Natural killer cell (primary cell): Measurements from ENCODE around the gene GTF2H4. TPM values are rescaled to one million over a fixed set of nuclear protein-coding genes. Genes with fewer than 3 reads are reported as not detected.

Source experiments
- ATAC-seq, 3 donors: fragments of 150-1000 bp in 2 of 3; fragments of 200-7000 bp in 1 of 3; cut with Tn5 transposase; 1 replicate in 1 of 3; 2 replicates in 2 of 3; pipeline ENCODE4 v1.10.0; 2021; ENCODE audit warnings: mild to moderate bottlenecking in 2 of 3, moderate library complexity in 2 of 3
- DNase-seq, 2 donors: peaks; one replicate each; pipeline versions ENCODE4 v3.0.0 to v3.0.0-alpha.2; 2013 to 2021; ENCODE audit warnings: mixed read lengths in 1 of 2
- H3K27ac ChIP-seq: one replicate; pipeline ENCODE4 v1.5.1; 2013; ENCODE audit warnings: mild to moderate bottlenecking, low read length
- H3K27me3 ChIP-seq: one replicate; pipeline ENCODE4 v1.6.1; 2013; ENCODE audit warnings: low read length; ENCODE audit not compliant: control insufficient read depth, insufficient read depth
- H3K36me3 ChIP-seq: one replicate; pipeline ENCODE4 v1.6.1; 2013; ENCODE audit warnings: low read length; ENCODE audit not compliant: control insufficient read depth, insufficient read depth
- H3K4me1 ChIP-seq: one replicate; pipeline ENCODE4 v1.6.1; 2013; ENCODE audit warnings: low read length; ENCODE audit not compliant: control insufficient read depth, insufficient read depth
- H3K4me3 ChIP-seq: one replicate; pipeline ENCODE4 v1.5.1; 2013; ENCODE audit warnings: low read length
- H3K9me3 ChIP-seq: one replicate; pipeline ENCODE4 v1.6.1; 2013; ENCODE audit warnings: low read length; ENCODE audit not compliant: control insufficient read depth, insufficient read depth
- H3K27ac Mint-ChIP-seq, 2 donors: one replicate each; pipeline ENCODE4 v1.8.0; 2022; ENCODE audit warnings: mild to moderate bottlenecking in 2 of 2, mixed read lengths in 2 of 2, moderate library complexity in 1 of 2
- H3K27me3 Mint-ChIP-seq, 2 donors: one replicate each; pipeline ENCODE4 v1.8.0; 2022; ENCODE audit warnings: low read depth in 2 of 2, mixed read lengths in 2 of 2
- H3K36me3 Mint-ChIP-seq: one replicate; pipeline ENCODE4 v1.8.0; 2022; ENCODE audit warnings: mixed read lengths
- H3K4me1 Mint-ChIP-seq, 2 donors: one replicate each; pipeline ENCODE4 v1.8.0; 2022; ENCODE audit warnings: mixed read lengths in 2 of 2
- H3K4me3 Mint-ChIP-seq: one replicate; pipeline ENCODE4 v1.8.0; 2022; ENCODE audit warnings: mild to moderate bottlenecking, moderate library complexity, mixed read lengths
- H3K9me3 Mint-ChIP-seq, 2 donors: one replicate each; pipeline ENCODE4 v1.8.0; 2022; ENCODE audit warnings: mixed read lengths in 2 of 2
- CTCF ChIP-seq: fragments of 200-600 bp; IDR thresholded peaks from one replicate; pipeline ENCODE4 v1.8.0; 2022; ENCODE audit warnings: antibody characterized with exemption
- WGBS: methylation state at CpG from one replicate; pipeline ENCODE4 v1.1.7; 2013; ENCODE audit warnings: missing lambda C conversion rate; ENCODE audit not compliant: insufficient coverage; 5-methylcytosine and 5-hydroxymethylcytosine counted together
- intact Hi-C: fragments of 100-400 bp; cut with micrococcal nuclease; formaldehyde crosslinking; loops from one replicate; pipeline ENCODE4 v1.14.2; 2022
- total RNA-seq, 4 donors: library from RNA; stranded (reverse); fragments of 120-200 nt in 1 of 4; gene quantifications; one replicate each; pipeline versions ENCODE4 v1.2.3 to v1.2.4, GENCODE V29; 2013 to 2022

The GTF2H4 gene
- total RNA-seq, 3 donors from 2014 or later (not counting 1 experiment from before 2014, with no cell fraction given) = 13.5 to 17.9 (median 15.7) TPM

GRCh38 chr6:30912746-30913520 is 4.9 kb downstream of the GTF2H4 start:
- Histone ChIP-seq H3K9me3 (no peaks in the 10 kb centered on the region), H3K4me3 (no peak overlapping the region), H3K36me3 (peaks cover 19% of the 10 kb centered on the region), H3K4me1 (peaks cover 23% of the 10 kb centered on the region), H3K27me3 (no peaks in the 10 kb centered on the region), H3K27ac (no peak overlapping the region)
- over 99% methylated on average over 8 of the region's 8 CpGs for WGBS
- H3K27me3 Mint-ChIP-seq = no peaks in the 10 kb centered on the region
- H3K36me3 Mint-ChIP-seq = peaks cover 6% of the 10 kb centered on the region
- ATAC-seq (no peak), DNase-seq (no peak)
- no peaks in the 10 kb centered on the region for H3K9me3 Mint-ChIP-seq
- H3K27ac Mint-ChIP-seq = peak overlapping the region; percentile 4 to 41
- H3K4me3 Mint-ChIP-seq = peak overlapping the region; percentile 93
- no peak for TF ChIP-seq CTCF
- intact Hi-C loops = loop anchor here (10.0 kb wide), 1 partner anchor 172 kb away; no protein-coding TSS in a partner anchor
- H3K4me1 Mint-ChIP-seq = peaks cover 29 to 46% of the 10 kb centered on the region in 2 donors

- Mint-ChIP-seq H3K4me3 (peak overlapping the region; percentile 93), H3K4me1 (peaks cover 21 to 38% of the 10 kb centered on the region in 2 donors), H3K27me3 (no peaks in the 10 kb centered on the region), H3K36me3 (peaks cover 6% of the 10 kb centered on the region), H3K9me3 (no peaks in the 10 kb centered on the region), H3K27ac (peak overlapping the region; percentile 41 to 85)
- Histone ChIP-seq H3K27me3 (no peaks in the 10 kb centered on the region), H3K27ac (no peak overlapping the region), H3K36me3 (peaks cover 22% of the 10 kb centered on the region), H3K9me3 (no peaks in the 10 kb centered on the region), H3K4me3 (peak overlapping the region; percentile 65), H3K4me1 (peaks cover 18% of the 10 kb centered on the region)
- intact Hi-C loops = loop anchor here (10.0 kb wide), 1 partner anchor 171 kb away; no protein-coding TSS in a partner anchor
- no peak for ATAC-seq
- WGBS = 20% methylated on average over 31 of the region's 31 CpGs
- DNase-seq = no peak
- no peak for TF ChIP-seq CTCF
Measured at GRCh38 chr6:30913721-30914075, 5.7 kb downstream of the GTF2H4 start.

GRCh38 chr6:30914076-30914853 is 6.3 kb downstream of the GTF2H4 start, which contains the start of gene VARS2:
Gene VARS2, plus strand, starts transcription at chr6:30914238. Its CDS starts 599 bp downstream, at chr6:30914837.
- Histone ChIP-seq H3K4me3 (peak within 1 kb of the TSS; percentile 65), H3K27me3 (no peaks in the 10 kb centered on the region), H3K36me3 (peaks cover 22% of the 10 kb centered on the region), H3K4me1 (peaks cover 14% of the 10 kb centered on the region), H3K9me3 (no peaks in the 10 kb centered on the region), H3K27ac (peak within 1 kb of the TSS; percentile 11)
- Mint-ChIP-seq H3K4me1 (peaks cover 16 to 33% of the 10 kb centered on the region in 2 donors), H3K36me3 (peaks cover 6% of the 10 kb centered on the region), H3K4me3 (peak within 1 kb of the TSS; percentile 93), H3K27me3 (no peaks in the 10 kb centered on the region), H3K9me3 (no peaks in the 10 kb centered on the region), H3K27ac (peak within 1 kb of the TSS; percentile 73 to 85)
- 1% methylated on average over 52 of the region's 52 CpGs for WGBS
- DNase-seq = peak; percentile 82 to 93
- no peak for TF ChIP-seq CTCF
- intact Hi-C loops = loop anchor here (10.0 kb wide), 1 partner anchor 171 kb away; no protein-coding TSS in a partner anchor
- peak; percentile 94 to 96 (median 96) for ATAC-seq
